ENCODE data around the gene RXYLT1.
"Not testable (repeated sequence)": the region's sequence is repeated elsewhere in the genome, so short reads cannot be mapped to it uniquely, and the experiment has no call there.

The RXYLT1 gene

GRCh38 chr12:63779498-63780481 lies at the start of gene RXYLT1:
TSS of gene RXYLT1 (plus strand) at chr12:63779909. CDS start at chr12:63779961, 52 bp downstream.
- Histone ChIP-seq H3K27ac (peak within 1 kb of the TSS; percentile 90), H3K4me3 (ENCODE audit: low read depth, low read length) (peak within 1 kb of the TSS; percentile 83), H3K36me3 (replicated peaks) (no peaks in the 10 kb centered on the region), H3K27me3 (replicated peaks) (no peaks in the 10 kb centered on the region)
- in situ Hi-C loops (cut with HindIII; ENCODE audit: low pct_ligation_motif_present, low sequenced_read_pairs), result no loop called here
- no peak for TF ChIP-seq CTCF (IDR thresholded peaks at IDR 0.05; ENCODE audit: low read depth, low read length, missing control alignments)
- peak; percentile 66 for DNase-seq

- H3K4me3 ChIP-seq (ENCODE audit: low read depth, low read length); H3K36me3 ChIP-seq (replicated peaks); H3K27ac ChIP-seq; DNase-seq; H3K27me3 ChIP-seq (replicated peaks); in situ Hi-C loops (cut with HindIII; ENCODE audit: low pct_ligation_motif_present, low sequenced_read_pairs): not testable (repeated sequence)
These were observed 46.9 kb upstream of the RXYLT1 start for GRCh38 chr12:63732779-63733178.

GRCh38 chr12:63733585-63733984 lies 46.1 kb upstream of the RXYLT1 start:
- H3K4me3 ChIP-seq (ENCODE audit: low read depth, low read length); in situ Hi-C loops (cut with HindIII; ENCODE audit: low pct_ligation_motif_present, low sequenced_read_pairs); H3K36me3 ChIP-seq (replicated peaks); H3K27me3 ChIP-seq (replicated peaks); H3K27ac ChIP-seq: not testable (repeated sequence)
- DNase-seq, result peak; percentile 2

GRCh38 chr12:63740551-63740950 lies 39.2 kb upstream of the RXYLT1 start:
- in situ Hi-C loops (cut with HindIII; ENCODE audit: low pct_ligation_motif_present, low sequenced_read_pairs); DNase-seq; H3K36me3 ChIP-seq (replicated peaks); H3K27ac ChIP-seq; H3K4me3 ChIP-seq (ENCODE audit: low read depth, low read length); H3K27me3 ChIP-seq (replicated peaks): not testable (repeated sequence)

- DNase-seq; in situ Hi-C loops (cut with HindIII; ENCODE audit: low pct_ligation_motif_present, low sequenced_read_pairs); H3K4me3 ChIP-seq (ENCODE audit: low read depth, low read length); H3K27ac ChIP-seq; H3K27me3 ChIP-seq (replicated peaks); H3K36me3 ChIP-seq (replicated peaks): not testable (repeated sequence)
These were observed 38.3 kb upstream of the RXYLT1 start for GRCh38 chr12:63741431-63741830.

GRCh38 chr12:63744110-63744509 lies 35.6 kb upstream of the RXYLT1 start:
- peak; percentile 26 for DNase-seq
- H3K4me3 ChIP-seq (ENCODE audit: low read depth, low read length); in situ Hi-C loops (cut with HindIII; ENCODE audit: low pct_ligation_motif_present, low sequenced_read_pairs); H3K36me3 ChIP-seq (replicated peaks); H3K27me3 ChIP-seq (replicated peaks); H3K27ac ChIP-seq: not testable (repeated sequence)

- H3K27ac ChIP-seq; H3K36me3 ChIP-seq (replicated peaks); H3K27me3 ChIP-seq (replicated peaks); in situ Hi-C loops (cut with HindIII; ENCODE audit: low pct_ligation_motif_present, low sequenced_read_pairs); DNase-seq; H3K4me3 ChIP-seq (ENCODE audit: low read depth, low read length): not testable (repeated sequence)
These were observed 33.2 kb upstream of the RXYLT1 start for GRCh38 chr12:63746470-63746869.

- H3K27ac ChIP-seq; in situ Hi-C loops (cut with HindIII; ENCODE audit: low pct_ligation_motif_present, low sequenced_read_pairs); H3K27me3 ChIP-seq (replicated peaks); H3K4me3 ChIP-seq (ENCODE audit: low read depth, low read length); H3K36me3 ChIP-seq (replicated peaks); DNase-seq: not testable (repeated sequence)
These were observed 32.6 kb upstream of the RXYLT1 start for GRCh38 chr12:63747136-63747535.

- no peaks in the 10 kb centered on the region for H3K36me3 ChIP-seq (replicated peaks)
- no peak for DNase-seq
- H3K27ac ChIP-seq, result no peak overlapping the region
- no peaks in the 10 kb centered on the region for H3K27me3 ChIP-seq (replicated peaks)
- no peak for TF ChIP-seq CTCF (IDR thresholded peaks at IDR 0.05; ENCODE audit: low read depth, low read length, missing control alignments)
- in situ Hi-C loops (cut with HindIII; ENCODE audit: low pct_ligation_motif_present, low sequenced_read_pairs), result no loop called here
- H3K4me3 ChIP-seq (ENCODE audit: low read depth, low read length), result no peak overlapping the region
These were observed 32.2 kb upstream of the RXYLT1 start for GRCh38 chr12:63747553-63747952.

All from brain microvascular endothelial cell (primary cell).